K562 (cell line): ENCODE results near the gene CDCA7L. TPM values are rescaled to one million over a fixed set of nuclear protein-coding genes. Genes with fewer than 3 reads are reported as not detected.

Experiments
- ATAC-seq: fragments of 200-7000 bp; cut with Tn5 transposase; 3 replicates; pipeline ENCODE4 v1.9.1; 2020; ENCODE audit warnings: moderate library complexity
- BruUV-seq: library from RNA; stranded (reverse); fragments of 400-500 nt; replicated peaks from 2 replicates; lab custom pipeline; 2021; lab: Mats Ljungman, UMichigan
- CTCF ChIA-PET: fragments of 300-600 bp; formaldehyde crosslinking; extraction: SDS; loops from one replicate; lab custom pipeline; 2021; ENCODE audit warnings: low intra/inter-chr PET ratio; lab: Yijun Ruan, JAX
- POLR2A ChIA-PET: fragments of 300-600, 350-650 bp; sonication (Branson Sonifier 250); formaldehyde crosslinking; extraction: SDS; loops from one replicate; lab custom pipeline; 2021; ENCODE audit warnings: antibody characterized with exemption, inconsistent platforms; lab: Yijun Ruan, JAX
- DNase-seq, 4 experiments: peaks; one replicate each; pipeline versions ENCODE4 v3.0.0 to v3.0.0-alpha.2; 2011 to 2018; ENCODE audit warnings: low spot score in 3 of 4, mixed read lengths in 3 of 4; ENCODE audit errors: extremely low read depth in 1 of 4
- FAIRE-seq: peaks from 2 replicates; lab custom pipeline; 2011; peaks lifted over from hg19 to GRCh38; lab: Jason Lieb, UNC
- H2AFZ ChIP-seq: 2 replicates; pipeline ENCODE4 v1.6.0; 2011; ENCODE audit warnings: low read depth, low read length, control low read depth, inconsistent platforms
- H3K27ac ChIP-seq: fragments of 200-600 bp; 3 replicates; pipeline ENCODE4 v1.8.0; 2011; ENCODE audit warnings: low read depth, mild to moderate bottlenecking, control low read depth, inconsistent platforms, low read length, moderate library complexity, mixed read lengths; ENCODE audit errors: extremely low read depth
- H3K27me3 ChIP-seq, 2 experiments: fragments of 300-600 bp in 1 of 2; 2 replicates in 1 of 2; 3 replicates in 1 of 2; pipeline versions ENCODE4 v1.6.0 to v1.8.0; 2011; ENCODE audit warnings: inconsistent platforms in 2 of 2, low read length in 2 of 2, mild to moderate bottlenecking in 1 of 2, mixed read lengths in 1 of 2, moderate library complexity in 1 of 2; ENCODE audit not compliant: control insufficient read depth in 2 of 2, insufficient read depth in 2 of 2
- H3K36me3 ChIP-seq: fragments of 300-600 bp; 3 replicates; pipeline ENCODE4 v1.8.0; 2011; ENCODE audit warnings: mild to moderate bottlenecking, low read length, inconsistent platforms; ENCODE audit not compliant: control insufficient read depth, insufficient read depth
- H3K4me1 ChIP-seq, 2 experiments: fragments of 200-600 bp in 1 of 2; replicated peaks in 1 of 2; 2 replicates in 1 of 2; 3 replicates in 1 of 2; pipeline versions ENCODE4 v1.5.1 to v1.8.0; 2011; ENCODE audit warnings: inconsistent platforms in 2 of 2, low read length in 2 of 2, mild to moderate bottlenecking in 1 of 2, mixed read lengths in 1 of 2, moderate library complexity in 1 of 2; ENCODE audit not compliant: control insufficient read depth in 2 of 2, insufficient read depth in 2 of 2
- H3K4me2 ChIP-seq: 2 replicates; pipeline ENCODE4 v1.6.1; 2011; ENCODE audit warnings: low read length, control low read depth, inconsistent platforms, mixed read lengths; ENCODE audit not compliant: insufficient read depth
- H3K4me3 ChIP-seq: fragments of 200-600 bp; sonication (generic), shearing (Covaris generic); 2 replicates; pipeline ENCODE4 v1.5.1; 2016; ENCODE audit warnings: control low read depth, inconsistent platforms
- H3K79me2 ChIP-seq: fragments of 200-600 bp; 3 replicates; pipeline ENCODE4 v1.8.0; 2011; ENCODE audit warnings: low read length, inconsistent platforms; ENCODE audit not compliant: control insufficient read depth, insufficient read depth
- H3K9ac ChIP-seq, 2 experiments: 2 replicates each; pipeline versions ENCODE4 v1.6.0 to v1.6.1; 2011; ENCODE audit warnings: low read depth in 2 of 2, low read length in 2 of 2, control low read depth in 1 of 2, inconsistent platforms in 1 of 2, mild to moderate bottlenecking in 1 of 2, mixed read lengths in 1 of 2; ENCODE audit not compliant: insufficient read depth in 1 of 2
- H3K9me1 ChIP-seq: one replicate; pipeline ENCODE4 v1.6.0; 2011; ENCODE audit warnings: inconsistent platforms, mild to moderate bottlenecking, low read length, moderate library complexity; ENCODE audit not compliant: control insufficient read depth, insufficient read depth
- H3K9me3 ChIP-seq: replicated peaks from 2 replicates; pipeline ENCODE4 v1.5.1; 2011; ENCODE audit warnings: low read depth, low read length, inconsistent platforms; ENCODE audit not compliant: control insufficient read depth, insufficient read depth
- H4K20me1 ChIP-seq: replicated peaks from 2 replicates; pipeline ENCODE4 v1.6.1; 2011; ENCODE audit warnings: low read length, inconsistent platforms, mixed read lengths; ENCODE audit not compliant: control insufficient read depth, insufficient read depth
- ARNT ChIP-seq, 2 experiments: fragments of 450-650 bp; IDR thresholded peaks; 2 replicates each; pipeline ENCODE4 v1.6.1; 2016; ENCODE audit warnings: mild to moderate bottlenecking in 1 of 2
- CBFA2T2 ChIP-seq: fragments of 450-650 bp; conservative IDR thresholded peaks from 2 replicates; pipeline ENCODE4 v1.6.1; 2017; ENCODE audit warnings: mild to moderate bottlenecking
- CBX2 ChIP-seq: fragments of 200-600 bp; sonication (generic); IDR thresholded peaks from one replicate; pipeline ENCODE4 v1.6.1; 2012; ENCODE audit warnings: mild to moderate bottlenecking, low read length, inconsistent platforms; ENCODE audit not compliant: insufficient read depth, poor library complexity, severe bottlenecking
- ESRRB ChIP-seq: fragments of 250-450 bp; sonication (Bioruptor Pico); IDR thresholded peaks from 2 replicates; pipeline ENCODE4 v1.5.0; 2020; ENCODE audit warnings: mild to moderate bottlenecking, moderate library complexity, borderline replicate concordance
- GTF2F1 ChIP-seq: IDR thresholded peaks from 2 replicates; pipeline ENCODE4 v1.6.1; 2011; ENCODE audit warnings: low read depth, low read length, improper control_type of control experiment
- IRF2 ChIP-seq: sonication (generic); formaldehyde crosslinking; IDR thresholded peaks from 2 replicates; pipeline ENCODE4 v1.8.1; 2022; ENCODE audit warnings: mild to moderate bottlenecking, missing genetic modification reagents
- L3MBTL2 ChIP-seq: fragments of 450-650 bp; IDR thresholded peaks from 2 replicates; pipeline ENCODE4 v1.6.1; 2016; ENCODE audit warnings: mild to moderate bottlenecking, moderate library complexity
- PTRF ChIP-seq: fragments of 450-650 bp; IDR thresholded peaks from 2 replicates; pipeline ENCODE4 v1.6.1; 2016; ENCODE audit warnings: mild to moderate bottlenecking, missing genetic modification characterization, missing compliant biosample characterization
- VEZF1 ChIP-seq: fragments of 200-800 bp; sonication (Bioruptor generic); IDR thresholded peaks from 2 replicates; pipeline ENCODE4 v1.6.1; 2017; ENCODE audit warnings: missing genetic modification characterization, missing compliant biosample characterization
- YY1 ChIP-seq, 3 experiments: IDR thresholded peaks; 2 replicates each; pipeline ENCODE4 v1.6.1; 2011; ENCODE audit warnings: low read length in 2 of 3, mild to moderate bottlenecking in 2 of 3, moderate library complexity in 2 of 3, borderline replicate concordance in 1 of 3, control low read depth in 1 of 3, low read depth in 1 of 3; ENCODE audit not compliant: insufficient read depth in 3 of 3, insufficient replicate concordance in 2 of 3, control insufficient read depth in 1 of 3, insufficient read length in 1 of 3; ENCODE audit errors: extremely low read depth in 1 of 3
- ZBTB26 ChIP-seq: fragments of 450-650 bp; formaldehyde crosslinking; IDR thresholded peaks from 2 replicates; pipeline ENCODE4 v1.4.0; 2022; ENCODE audit warnings: missing genetic modification characterization
- ZNF175 ChIP-seq: fragments of 200-800 bp; sonication (Bioruptor generic); IDR thresholded peaks from 2 replicates; pipeline ENCODE4 v1.6.1; 2016; ENCODE audit warnings: low read depth, mild to moderate bottlenecking, missing genetic modification characterization, missing compliant biosample characterization
- ZNF239 ChIP-seq: fragments of 250-450 bp; sonication (Bioruptor Pico); IDR thresholded peaks from 2 replicates; pipeline ENCODE4 v1.4.0; 2020; ENCODE audit warnings: mild to moderate bottlenecking
- ZNF76 ChIP-seq: fragments of 250-450 bp; sonication (Bioruptor Pico); IDR thresholded peaks from 2 replicates; pipeline ENCODE4 v1.4.0; 2020; ENCODE audit warnings: mild to moderate bottlenecking, moderate library complexity, borderline replicate concordance
- WGBS: fragments of 100-300 bp; shearing (Covaris generic); methylation state at CpG from one replicate; pipeline ENCODE4 v1.1.6; 2016; ENCODE audit warnings: low coverage, mixed read lengths; ENCODE audit not compliant: insufficient coverage; ENCODE audit errors: missing lambda C conversion rate; 5-methylcytosine and 5-hydroxymethylcytosine counted together
- in situ Hi-C: fragments of 300-500 bp; cut with MboI; formaldehyde crosslinking; loops from 4 replicates; pipeline ENCODE4 v1.15.0; 2018; ENCODE audit warnings: inconsistent platforms, mixed read lengths
- intact Hi-C: fragments of 100-400 bp; cut with micrococcal nuclease; formaldehyde crosslinking; loops from 2 replicates; pipeline ENCODE4 v1.14.2; 2022
- polyA plus RNA-seq, 8 experiments: library from polyadenylated mRNA; depleted of rRNA in 4 of 8; stranded (reverse) in 5 of 8; unstranded in 3 of 8; fragments of >200 nt; fragmentation: Nextera tagmentation in 2 of 8; fragmentation: Illumina TruSeq in 1 of 8; extraction: Ambion mirVana in 2 of 8; extraction: Trizol in 1 of 8; gene quantifications; 2 replicates each; pipeline versions ENCODE4 v1.2.1 to v1.2.3, GENCODE V29; 2011 to 2014; ENCODE audit warnings: inconsistent platforms in 1 of 8, missing spikeins in 1 of 8
- total RNA-seq, 7 experiments: library from RNA; depleted of rRNA in 6 of 7; stranded (reverse); fragments of >200 nt in 6 of 7; fragmentation: Illumina TruSeq in 2 of 7; extraction: Trizol in 2 of 7; gene quantifications; 2 replicates each; pipeline versions ENCODE4 v1.2.1 to v1.2.3, GENCODE V29; 2011 to 2021; ENCODE audit warnings: low replicate concordance in 1 of 7

CDCA7L gene
- total and polyA plus RNA-seq, 9 of the 15 experiments (the other 6 are each of a cell fraction or from before 2014, with no cell fraction given), result 1.9 to 32.4 (median 3.1) TPM

- POLR2A ChIA-PET, result no interaction called here
- in situ Hi-C loops (no loop called here), intact Hi-C loops (no loop called here)
- Histone ChIP-seq H3K4me1 (no peaks in the 10 kb centered on the region), H3K27ac (no peak overlapping the region), H2AFZ (no peak overlapping the region), H3K4me3 (no peak overlapping the region), H3K27me3 (no peaks in the 10 kb centered on the region), H3K4me2 (no peak overlapping the region), H3K79me2 (no peaks in the 10 kb centered on the region), H3K9me1 (no peaks in the 10 kb centered on the region), H3K9me3 (no peaks in the 10 kb centered on the region), H3K9ac (no peak overlapping the region), H3K36me3 (no peaks in the 10 kb centered on the region), H4K20me1 (no peaks in the 10 kb centered on the region)
- 1% methylated on average over 6 of the region's 6 CpGs for WGBS
- BruUV-seq, result no TSS peak
- ATAC-seq, result no peak
- FAIRE-seq, result no peak
- DNase-seq, result no peak
- CTCF ChIA-PET, result no interaction called here
- TF ChIP-seq ZNF76 (CRISPR knock-in tag) (no peak), CBFA2T2 (0 out of 2 replicates have a peak, but pooled peaks have one; percentile 3)
- TF ChIP-seq, all 486 proteins: peak for 1
Observed at GRCh38 chr7:21927693-21928092, 18.0 kb downstream of the CDCA7L start.

- H4K20me1 ChIP-seq, result no peaks in the 10 kb centered on the region
- H3K27me3 ChIP-seq, result no peaks in the 10 kb centered on the region
- no peak overlapping the region for H3K27ac ChIP-seq
- no peak for ATAC-seq
- 0% methylated on average over 1 of the region's 1 CpG for WGBS
- no peaks in the 10 kb centered on the region for H3K9me3 ChIP-seq
- no peaks in the 10 kb centered on the region for H3K36me3 ChIP-seq
- CTCF ChIA-PET, result no interaction called here
- in situ Hi-C loops, result no loop called here
- no peak overlapping the region for H3K4me2 ChIP-seq
- H3K9ac ChIP-seq, result no peak overlapping the region
- H3K79me2 ChIP-seq, result no peaks in the 10 kb centered on the region
- FAIRE-seq, result no peak
- H3K4me1 ChIP-seq, result no peaks in the 10 kb centered on the region
- DNase-seq, result no peak
- intact Hi-C loops, result no loop called here
- H3K4me3 ChIP-seq, result no peak overlapping the region
- no peaks in the 10 kb centered on the region for H3K9me1 ChIP-seq
- POLR2A ChIA-PET, result interaction anchor here (0.7 kb wide), 1 partner anchor 57 kb away, joined by 3 read pairs; no protein-coding TSS in a partner anchor
- no TSS peak for BruUV-seq
- no peak overlapping the region for H2AFZ ChIP-seq
- TF ChIP-seq ARNT (IDR thresholded peaks at IDR 0.05) (no peak), YY1 (IDR thresholded peaks at IDR 0.05; ENCODE audit: borderline replicate concordance in 1 of 3, control insufficient read depth in 1 of 3, extremely low read depth in 1 of 3, insufficient read depth in 3 of 3, insufficient read length in 1 of 3, insufficient replicate concordance in 2 of 3, low read depth in 1 of 3, low read length in 2 of 3) (no peak), IRF2 (CRISPR knock-in tag) (no peak), CBX2 (no peak), ZBTB26 (no peak), ESRRB (CRISPR knock-in tag) (no peak), PTRF (tag) (no peak), VEZF1 (no peak), GTF2F1 (no peak), ZNF175 (CRISPR knock-in tag) (no peak), L3MBTL2 (no peak), ZNF239 (no peak)
Observed at GRCh38 chr7:21926448-21926847, 19.3 kb downstream of the CDCA7L start.
